Loucy (cell line): Measurements from ENCODE around the gene ZC3H14.
A peak's percentile ranks its signal among the peaks of the same experiment; 100 is the strongest.

Experiments
- H2AFZ ChIP-seq: fragments of 200-600 bp; sonication (generic); 2 replicates; pipeline ENCODE4 v1.6.0; 2016; ENCODE audit warnings: antibody characterized with exemption, mild to moderate bottlenecking, low read length, moderate library complexity
- H3F3A ChIP-seq: fragments of 200-600 bp; 2 replicates; pipeline ENCODE4 v1.6.0; 2016; ENCODE audit warnings: antibody characterized with exemption, low read depth, mild to moderate bottlenecking
- H3K27me3 ChIP-seq: fragments of 200-600 bp; sonication (generic); 2 replicates; pipeline ENCODE4 v1.6.1; 2014; ENCODE audit warnings: low read length, mild to moderate bottlenecking; ENCODE audit not compliant: insufficient read depth, poor library complexity, severe bottlenecking
- H3K36me3 ChIP-seq: fragments of 200-600 bp; sonication (generic); 2 replicates; pipeline ENCODE4 v1.6.1; 2016; ENCODE audit warnings: low read length; ENCODE audit not compliant: insufficient read depth
- H3K4me1 ChIP-seq: fragments of 200-600 bp; sonication (generic); 2 replicates; pipeline ENCODE4 v1.5.1; 2014; ENCODE audit warnings: low read length, mild to moderate bottlenecking; ENCODE audit not compliant: insufficient read depth, poor library complexity, severe bottlenecking
- H3K4me2 ChIP-seq: fragments of 200-600 bp; sonication (generic); 2 replicates; pipeline ENCODE4 v1.6.0; 2014; ENCODE audit warnings: antibody characterized with exemption, low read length, low read depth, mild to moderate bottlenecking; ENCODE audit not compliant: poor library complexity, severe bottlenecking
- H3K4me3 ChIP-seq: fragments of 200-600 bp; sonication (generic); 2 replicates; pipeline ENCODE4 v1.5.1; 2014; ENCODE audit warnings: low read length, mild to moderate bottlenecking, mixed read lengths; ENCODE audit not compliant: poor library complexity, severe bottlenecking
- H3K79me2 ChIP-seq: fragments of 200-600 bp; sonication (generic); 2 replicates; pipeline ENCODE4 v1.6.1; 2014; ENCODE audit warnings: low read length; ENCODE audit not compliant: insufficient read depth
- H3K9ac ChIP-seq: fragments of 200-600 bp; sonication (generic); 2 replicates; pipeline ENCODE4 v1.6.0; 2014; ENCODE audit warnings: mild to moderate bottlenecking, low read depth, low read length, moderate library complexity; ENCODE audit not compliant: poor library complexity, severe bottlenecking
- H3K9me2 ChIP-seq: fragments of 200-600 bp; sonication (generic); replicated peaks from 2 replicates; pipeline ENCODE4 v1.6.1; 2016; ENCODE audit warnings: low read depth, low read length, mixed read lengths
- H3K9me3 ChIP-seq: fragments of 200-600 bp; sonication (generic); 2 replicates; pipeline ENCODE4 v1.6.1; 2014; ENCODE audit warnings: mild to moderate bottlenecking, antibody characterized with exemption, low read length, low read depth; ENCODE audit not compliant: insufficient read depth
- H4K20me1 ChIP-seq: fragments of 200-600 bp; sonication (generic); 2 replicates; pipeline ENCODE4 v1.6.0; 2014; ENCODE audit warnings: antibody characterized with exemption, low read length, mild to moderate bottlenecking; ENCODE audit not compliant: insufficient read depth, poor library complexity, severe bottlenecking
- EZH2phosphoT487 ChIP-seq: fragments of 200-600 bp; IDR thresholded peaks from 2 replicates; pipeline ENCODE4 v1.6.1; 2018; ENCODE audit warnings: antibody characterized with exemption, mild to moderate bottlenecking, moderate library complexity, borderline replicate concordance
- TF ChIP-seq, protein P1 (sequence below): fragments of 200-600 bp; sonication (generic); conservative IDR thresholded peaks from 2 replicates; pipeline ENCODE4 v1.5.1; 2014; ENCODE audit warnings: mild to moderate bottlenecking, antibody characterized with exemption, low read length

ZC3H14 gene

DNA sequence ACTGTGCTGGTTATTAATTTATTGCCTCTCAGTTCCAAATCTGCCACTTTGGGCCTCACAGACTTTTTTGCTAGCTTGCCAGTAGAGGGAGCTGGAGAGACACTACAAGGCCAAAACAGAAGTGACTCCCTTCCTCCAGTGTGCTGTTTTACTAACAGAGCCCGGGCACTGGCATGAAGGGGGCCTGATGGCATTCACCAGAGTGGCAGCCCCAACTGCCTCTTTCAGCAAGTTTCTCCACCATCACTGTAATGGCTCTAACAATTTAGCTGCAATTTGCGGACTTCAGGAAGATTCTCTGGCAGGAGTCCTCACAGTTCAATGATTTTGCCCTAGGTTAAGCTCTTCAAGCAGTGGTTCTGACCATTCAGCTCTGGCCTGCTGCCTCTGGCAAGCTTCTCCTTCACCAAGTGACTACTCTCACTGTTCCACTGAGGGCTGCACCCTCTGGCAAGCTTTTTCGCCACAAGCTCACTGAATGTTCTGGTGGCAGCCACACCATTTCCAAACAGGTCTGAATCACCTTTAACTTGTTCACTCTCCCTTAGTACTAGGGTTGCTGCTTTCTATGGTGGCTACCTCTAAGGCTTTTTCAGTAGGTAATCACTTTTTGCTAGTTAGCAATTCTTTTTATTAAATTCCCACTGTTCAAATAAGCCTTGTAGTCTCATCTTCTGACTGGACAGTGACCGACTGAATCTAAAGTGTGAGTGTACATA, 104.9 kb downstream of the ZC3H14 start:
- Histone ChIP-seq H2AFZ (peak overlapping the region; percentile 84), H3F3A (no peaks in the 10 kb centered on the region), H4K20me1 (no peaks in the 10 kb centered on the region), H3K79me2 (no peaks in the 10 kb centered on the region), H3K27me3 (no peaks in the 10 kb centered on the region), H3K4me3 (no peak overlapping the region), H3K9ac (no peak overlapping the region), H3K4me1 (no peaks in the 10 kb centered on the region), H3K36me3 (no peaks in the 10 kb centered on the region), H3K4me2 (no peak overlapping the region), H3K9me2 (no peaks in the 10 kb centered on the region), H3K9me3 (no peaks in the 10 kb centered on the region)
- TF ChIP-seq, protein P1, sequence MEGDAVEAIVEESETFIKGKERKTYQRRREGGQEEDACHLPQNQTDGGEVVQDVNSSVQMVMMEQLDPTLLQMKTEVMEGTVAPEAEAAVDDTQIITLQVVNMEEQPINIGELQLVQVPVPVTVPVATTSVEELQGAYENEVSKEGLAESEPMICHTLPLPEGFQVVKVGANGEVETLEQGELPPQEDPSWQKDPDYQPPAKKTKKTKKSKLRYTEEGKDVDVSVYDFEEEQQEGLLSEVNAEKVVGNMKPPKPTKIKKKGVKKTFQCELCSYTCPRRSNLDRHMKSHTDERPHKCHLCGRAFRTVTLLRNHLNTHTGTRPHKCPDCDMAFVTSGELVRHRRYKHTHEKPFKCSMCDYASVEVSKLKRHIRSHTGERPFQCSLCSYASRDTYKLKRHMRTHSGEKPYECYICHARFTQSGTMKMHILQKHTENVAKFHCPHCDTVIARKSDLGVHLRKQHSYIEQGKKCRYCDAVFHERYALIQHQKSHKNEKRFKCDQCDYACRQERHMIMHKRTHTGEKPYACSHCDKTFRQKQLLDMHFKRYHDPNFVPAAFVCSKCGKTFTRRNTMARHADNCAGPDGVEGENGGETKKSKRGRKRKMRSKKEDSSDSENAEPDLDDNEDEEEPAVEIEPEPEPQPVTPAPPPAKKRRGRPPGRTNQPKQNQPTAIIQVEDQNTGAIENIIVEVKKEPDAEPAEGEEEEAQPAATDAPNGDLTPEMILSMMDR: peak; percentile 93
- TF ChIP-seq EZH2phosphoT487: no peak

DNA sequence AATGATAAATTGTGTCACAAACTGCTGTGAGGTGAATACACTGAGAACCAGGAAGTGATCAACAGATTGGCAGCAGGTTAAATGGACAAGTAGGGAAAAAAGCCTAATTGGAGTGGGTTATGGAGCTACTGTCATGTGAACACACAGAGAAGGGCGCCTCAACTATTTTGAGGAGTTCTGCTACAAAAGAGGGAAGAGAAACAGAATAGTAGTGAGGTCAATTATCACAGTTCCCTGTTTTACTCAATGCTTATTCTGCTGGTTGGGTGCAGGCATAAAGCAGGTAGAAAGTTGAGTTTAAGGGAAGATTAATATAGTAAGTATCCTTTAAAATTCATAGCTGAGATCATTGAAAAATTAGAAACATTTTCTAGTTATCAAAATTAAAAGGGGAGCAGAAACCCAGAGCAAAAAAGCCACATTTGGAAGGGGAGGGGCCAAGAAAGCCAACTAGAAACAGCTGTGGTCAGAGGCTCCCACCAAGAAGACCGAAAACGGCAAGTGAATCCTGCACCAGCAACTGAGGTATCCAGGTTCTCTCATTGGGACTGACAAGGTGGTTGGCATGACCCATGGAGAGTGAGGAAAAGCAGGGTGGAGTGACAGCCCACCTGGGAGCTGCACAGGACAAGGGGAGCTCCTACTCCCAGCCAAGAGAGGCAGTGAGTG, 105.7 kb downstream of the ZC3H14 start:
- H3K27me3 ChIP-seq: no peaks in the 10 kb centered on the region
- H3K79me2 ChIP-seq: no peaks in the 10 kb centered on the region
- no peak overlapping the region for H3K4me3 ChIP-seq
- H3K4me2 ChIP-seq: no peak overlapping the region
- no peak overlapping the region for H3K9ac ChIP-seq
- H3F3A ChIP-seq: no peaks in the 10 kb centered on the region
- H2AFZ ChIP-seq: peak overlapping the region; percentile 84
- H3K9me2 ChIP-seq: no peaks in the 10 kb centered on the region
- H3K36me3 ChIP-seq: no peaks in the 10 kb centered on the region
- no peaks in the 10 kb centered on the region for H3K9me3 ChIP-seq
- no peaks in the 10 kb centered on the region for H4K20me1 ChIP-seq
- TF ChIP-seq EZH2phosphoT487: no peak
- TF ChIP-seq, protein P1: no peak
- H3K4me1 ChIP-seq: no peaks in the 10 kb centered on the region

DNA sequence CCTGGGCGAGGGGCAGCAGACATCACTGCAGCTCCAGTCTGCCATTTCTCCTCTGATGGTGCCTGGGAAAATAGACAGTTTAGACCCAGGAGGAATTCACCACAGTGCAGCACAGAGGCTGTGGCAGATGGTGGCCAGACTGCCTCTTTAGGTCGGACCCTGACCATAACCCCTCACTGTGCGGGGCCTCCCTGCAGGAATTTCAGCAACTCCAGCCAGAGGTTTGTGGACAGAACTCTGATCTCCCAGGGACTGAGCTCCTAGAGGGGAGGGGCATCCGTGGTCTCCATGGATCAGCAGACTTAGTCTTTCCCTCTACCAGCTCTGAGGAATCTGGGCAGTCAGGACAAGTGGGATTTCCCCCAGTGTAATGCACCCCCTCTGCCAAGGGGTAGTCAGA, 106.5 kb downstream of the ZC3H14 start:
- Histone ChIP-seq H3K9me3 (no peaks in the 10 kb centered on the region), H3F3A (no peaks in the 10 kb centered on the region), H3K9me2 (no peaks in the 10 kb centered on the region), H3K27me3 (no peaks in the 10 kb centered on the region), H3K36me3 (no peaks in the 10 kb centered on the region), H2AFZ (no peak overlapping the region), H3K9ac (no peak overlapping the region), H3K4me1 (no peaks in the 10 kb centered on the region), H4K20me1 (no peaks in the 10 kb centered on the region), H3K4me3 (no peak overlapping the region), H3K4me2 (no peak overlapping the region), H3K79me2 (no peaks in the 10 kb centered on the region)
- no peak for TF ChIP-seq EZH2phosphoT487
- TF ChIP-seq, protein P1: no peak
